SK-N-SH treated with all-trans-retinoic acid at 6 μM for 48 hours (cell line): Measurements from ENCODE around the gene ZNF511.

Experiments used
- ARNTL ChIP-seq: fragments of 450-650 bp; formaldehyde crosslinking; IDR thresholded peaks from 2 replicates; pipeline ENCODE4 v1.5.0; 2020; ENCODE audit warnings: low read depth, mild to moderate bottlenecking, moderate library complexity, borderline replicate concordance
- BACH2 ChIP-seq: fragments of 250-450 bp; sonication (Bioruptor Pico); IDR thresholded peaks from 2 replicates; pipeline ENCODE4 v1.9.0; 2021; ENCODE audit warnings: mild to moderate bottlenecking, borderline replicate concordance
- CSDC2 ChIP-seq: fragments of 250-450 bp; sonication (Bioruptor Pico); IDR thresholded peaks from 2 replicates; pipeline ENCODE4 v1.5.0; 2020; ENCODE audit warnings: mild to moderate bottlenecking, moderate library complexity
- POU6F1 ChIP-seq: fragments of 250-450 bp; sonication (Bioruptor Pico); IDR thresholded peaks from 2 replicates; pipeline ENCODE4 v1.8.0; 2021; ENCODE audit warnings: low read depth, mild to moderate bottlenecking, moderate library complexity, borderline replicate concordance
- PPARA ChIP-seq: fragments of 250-450 bp; sonication (Bioruptor Pico); IDR thresholded peaks from 2 replicates; pipeline ENCODE4 v1.5.0; 2020; ENCODE audit warnings: mild to moderate bottlenecking, borderline replicate concordance
- RARB ChIP-seq: fragments of 250-450 bp; sonication (Bioruptor Pico); IDR thresholded peaks from 2 replicates; pipeline ENCODE4 v1.8.0; 2021; ENCODE audit warnings: mild to moderate bottlenecking, moderate library complexity
- SNAI2 ChIP-seq: fragments of 250-450 bp; sonication (Bioruptor Pico); IDR thresholded peaks from 2 replicates; pipeline ENCODE4 v1.5.0; 2020; ENCODE audit warnings: mild to moderate bottlenecking, moderate library complexity
- ZC3H10 ChIP-seq: fragments of 250-450 bp; sonication (Bioruptor Pico); IDR thresholded peaks from 2 replicates; pipeline ENCODE4 v1.5.1; 2021; ENCODE audit warnings: mild to moderate bottlenecking, moderate library complexity
- ZFP3 ChIP-seq: fragments of 250-450 bp; sonication (Bioruptor Pico); IDR thresholded peaks from 2 replicates; pipeline ENCODE4 v1.5.0; 2020; ENCODE audit warnings: mild to moderate bottlenecking, moderate library complexity
- ZFP30 ChIP-seq: fragments of 450-650 bp; formaldehyde crosslinking; IDR thresholded peaks from 2 replicates; pipeline ENCODE4 v1.5.0; 2022; ENCODE audit warnings: mild to moderate bottlenecking, moderate library complexity
- ZNF8 ChIP-seq: fragments of 450-650 bp; formaldehyde crosslinking; IDR thresholded peaks from 2 replicates; pipeline ENCODE4 v1.5.0; 2020; ENCODE audit warnings: mild to moderate bottlenecking, moderate library complexity
- TF ChIP-seq, protein P1 (sequence below): fragments of 250-450 bp; sonication (Bioruptor Pico); IDR thresholded peaks from 2 replicates; pipeline ENCODE4 v1.8.0; 2020; ENCODE audit warnings: mild to moderate bottlenecking, moderate library complexity, borderline replicate concordance

GRCh38 chr10:133359972-133360610 is 51.4 kb downstream of the ZNF511 start:
- no peak for TF ChIP-seq PPARA (CRISPR knock-in tag)
- TF ChIP-seq, protein P1, sequence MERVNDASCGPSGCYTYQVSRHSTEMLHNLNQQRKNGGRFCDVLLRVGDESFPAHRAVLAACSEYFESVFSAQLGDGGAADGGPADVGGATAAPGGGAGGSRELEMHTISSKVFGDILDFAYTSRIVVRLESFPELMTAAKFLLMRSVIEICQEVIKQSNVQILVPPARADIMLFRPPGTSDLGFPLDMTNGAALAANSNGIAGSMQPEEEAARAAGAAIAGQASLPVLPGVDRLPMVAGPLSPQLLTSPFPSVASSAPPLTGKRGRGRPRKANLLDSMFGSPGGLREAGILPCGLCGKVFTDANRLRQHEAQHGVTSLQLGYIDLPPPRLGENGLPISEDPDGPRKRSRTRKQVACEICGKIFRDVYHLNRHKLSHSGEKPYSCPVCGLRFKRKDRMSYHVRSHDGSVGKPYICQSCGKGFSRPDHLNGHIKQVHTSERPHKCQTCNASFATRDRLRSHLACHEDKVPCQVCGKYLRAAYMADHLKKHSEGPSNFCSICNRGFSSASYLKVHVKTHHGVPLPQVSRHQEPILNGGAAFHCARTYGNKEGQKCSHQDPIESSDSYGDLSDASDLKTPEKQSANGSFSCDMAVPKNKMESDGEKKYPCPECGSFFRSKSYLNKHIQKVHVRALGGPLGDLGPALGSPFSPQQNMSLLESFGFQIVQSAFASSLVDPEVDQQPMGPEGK: no peak
- no peak for TF ChIP-seq ZFP30 (CRISPR knock-in tag)
- no peak for TF ChIP-seq ZFP3
- TF ChIP-seq SNAI2 (CRISPR knock-in tag): no peak
- no peak for TF ChIP-seq BACH2 (CRISPR knock-in tag)
- TF ChIP-seq POU6F1: no peak
- no peak for TF ChIP-seq ZNF8 (CRISPR knock-in tag)
- TF ChIP-seq RARB (CRISPR knock-in tag): no peak
- no peak for TF ChIP-seq ZC3H10 (CRISPR knock-in tag)
- no peak for TF ChIP-seq ARNTL (CRISPR knock-in tag)
- no peak for TF ChIP-seq CSDC2 (CRISPR knock-in tag)
